HUES48 (cell line): ENCODE data around the gene NEDD4L.

Experiments
- H3K27ac ChIP-seq: one replicate; pipeline ENCODE4 v1.7.0; 2013; ENCODE audit warnings: low read depth, low read length, inconsistent platforms
- H3K27me3 ChIP-seq: 2 replicates; pipeline ENCODE4 v1.6.1; 2013; ENCODE audit warnings: mild to moderate bottlenecking, low read length; ENCODE audit not compliant: control insufficient read depth, insufficient read depth
- H3K36me3 ChIP-seq: 2 replicates; pipeline ENCODE4 v1.6.1; 2013; ENCODE audit warnings: low read length; ENCODE audit not compliant: control insufficient read depth, insufficient read depth
- H3K4me1 ChIP-seq: 2 replicates; pipeline ENCODE4 v1.6.1; 2013; ENCODE audit warnings: mild to moderate bottlenecking, low read length; ENCODE audit not compliant: control insufficient read depth, insufficient read depth
- H3K4me3 ChIP-seq: 2 replicates; pipeline ENCODE4 v1.5.1; 2013; ENCODE audit warnings: mild to moderate bottlenecking, low read depth, low read length
- H3K9ac ChIP-seq: 2 replicates; pipeline ENCODE4 v1.6.1; 2013; ENCODE audit warnings: mild to moderate bottlenecking, low read depth, low read length, moderate library complexity
- H3K9me3 ChIP-seq: 2 replicates; pipeline ENCODE4 v1.6.1; 2013; ENCODE audit warnings: low read length; ENCODE audit not compliant: control insufficient read depth, insufficient read depth

Gene NEDD4L

GRCh38 chr18:58393295-58393694 lies 349.3 kb downstream of the NEDD4L start:
- no peak overlapping the region for H3K4me3 ChIP-seq
- H3K27me3 ChIP-seq = no peaks in the 10 kb centered on the region
- peaks cover 8% of the 10 kb centered on the region for H3K4me1 ChIP-seq
- no peaks in the 10 kb centered on the region for H3K9me3 ChIP-seq
- H3K36me3 ChIP-seq = peaks cover 86% of the 10 kb centered on the region
- H3K27ac ChIP-seq = no peak overlapping the region
- no peak overlapping the region for H3K9ac ChIP-seq

- H3K9me3 ChIP-seq = no peaks in the 10 kb centered on the region
- no peak overlapping the region for H3K9ac ChIP-seq
- H3K4me3 ChIP-seq = no peak overlapping the region
- H3K4me1 ChIP-seq = peaks cover 8% of the 10 kb centered on the region
- H3K36me3 ChIP-seq = peaks cover 78% of the 10 kb centered on the region
- H3K27ac ChIP-seq = no peak overlapping the region
- H3K27me3 ChIP-seq = no peaks in the 10 kb centered on the region
These were observed 350.0 kb downstream of the NEDD4L start for GRCh38 chr18:58394046-58394445.

DNA sequence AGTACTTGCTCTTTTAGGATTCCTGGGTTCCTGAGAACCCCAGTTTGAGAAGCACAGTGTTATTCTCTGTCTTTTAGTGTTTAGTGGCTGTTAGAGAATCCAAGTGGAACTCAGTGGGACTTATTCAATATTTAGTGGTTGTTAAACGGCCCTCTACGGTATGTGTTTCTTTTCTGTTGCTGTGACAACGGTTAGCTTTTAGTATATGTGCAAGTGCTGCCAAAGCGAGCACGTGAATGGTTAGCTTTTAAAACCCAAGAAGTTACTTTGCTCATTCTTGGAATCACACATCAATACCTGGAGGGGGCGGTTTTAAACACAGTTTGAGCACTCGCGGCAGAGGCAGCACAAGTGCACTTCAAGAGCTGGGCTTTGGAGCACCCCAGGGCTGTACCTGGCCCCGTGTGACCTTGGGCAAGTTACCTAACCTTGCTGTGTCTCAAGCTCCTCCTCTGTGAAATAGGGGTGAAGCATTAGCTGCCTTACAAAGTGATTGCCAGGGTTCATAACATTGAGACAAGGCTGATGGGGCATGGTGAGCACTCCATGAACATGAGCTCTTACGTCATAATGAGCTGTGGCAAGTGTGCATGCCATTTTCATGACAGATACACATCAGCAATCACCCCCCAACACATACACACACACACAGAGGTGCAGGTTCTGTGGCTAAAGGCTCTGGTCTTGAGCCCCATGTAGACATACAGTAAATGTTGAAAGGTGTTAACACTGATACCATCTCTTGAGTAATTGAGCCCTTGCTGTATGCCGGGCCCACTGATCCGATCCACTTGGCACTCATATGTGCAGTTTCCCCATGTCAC lies 350.8 kb downstream of the NEDD4L start:
- H3K27me3 ChIP-seq = no peaks in the 10 kb centered on the region
- no peak overlapping the region for H3K4me3 ChIP-seq
- H3K27ac ChIP-seq = no peak overlapping the region
- H3K9me3 ChIP-seq = no peaks in the 10 kb centered on the region
- H3K4me1 ChIP-seq = peaks cover 8% of the 10 kb centered on the region
- peaks cover 73% of the 10 kb centered on the region for H3K36me3 ChIP-seq
- H3K9ac ChIP-seq = no peak overlapping the region

DNA sequence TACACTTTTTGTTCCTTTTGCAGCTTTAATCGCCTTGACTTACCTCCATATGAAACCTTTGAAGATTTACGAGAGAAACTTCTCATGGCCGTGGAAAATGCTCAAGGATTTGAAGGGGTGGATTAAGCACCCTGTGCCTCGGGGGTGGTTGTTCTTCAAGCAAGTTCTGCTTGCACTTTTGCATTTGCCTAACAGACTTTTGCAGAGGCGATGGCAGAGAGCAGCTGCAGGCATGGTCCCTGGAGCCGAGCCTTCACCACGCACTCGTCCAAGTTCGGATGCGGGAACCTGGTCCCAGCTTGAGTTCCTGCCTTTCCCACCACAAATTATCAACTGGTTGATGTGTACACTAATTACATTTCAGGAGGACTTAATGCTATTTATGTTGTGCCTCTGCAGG lies 352.1 kb downstream of the NEDD4L start:
- H3K9ac ChIP-seq = no peak overlapping the region
- H3K4me1 ChIP-seq = peaks cover 8% of the 10 kb centered on the region
- H3K36me3 ChIP-seq = peaks cover 59% of the 10 kb centered on the region
- no peak overlapping the region for H3K27ac ChIP-seq
- no peak overlapping the region for H3K4me3 ChIP-seq
- H3K9me3 ChIP-seq = no peaks in the 10 kb centered on the region
- no peaks in the 10 kb centered on the region for H3K27me3 ChIP-seq

DNA sequence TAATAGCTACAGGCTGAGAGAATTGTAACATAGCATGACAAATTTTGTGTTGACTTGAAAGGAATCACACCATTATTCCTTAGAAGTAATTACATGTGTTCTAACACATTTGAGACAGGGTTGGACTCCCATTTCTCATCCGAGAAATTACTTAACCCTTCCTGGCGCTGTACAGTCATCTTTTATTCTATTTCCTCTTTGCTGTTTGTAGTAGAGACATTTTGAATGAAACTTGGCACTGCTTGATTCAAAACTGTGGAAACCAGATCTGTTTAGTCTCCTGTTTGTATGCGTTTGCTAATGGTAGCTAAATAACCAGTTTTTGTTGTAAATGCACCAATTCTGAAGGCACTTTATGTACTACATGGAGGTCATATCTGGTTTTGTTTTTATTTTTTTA lies 352.9 kb downstream of the NEDD4L start:
- Histone ChIP-seq H3K9ac (no peak overlapping the region), H3K27ac (no peak overlapping the region), H3K27me3 (no peaks in the 10 kb centered on the region), H3K36me3 (peaks cover 52% of the 10 kb centered on the region), H3K4me1 (peaks cover 4% of the 10 kb centered on the region), H3K9me3 (no peaks in the 10 kb centered on the region), H3K4me3 (no peak overlapping the region)

GRCh38 chr18:58397385-58398132 lies 353.5 kb downstream of the NEDD4L start:
- H3K4me1 ChIP-seq = no peaks in the 10 kb centered on the region; the same call in 1 of the 2 replicates
- H3K27me3 ChIP-seq = no peaks in the 10 kb centered on the region
- no peak overlapping the region for H3K27ac ChIP-seq
- H3K4me3 ChIP-seq = no peak overlapping the region
- no peak overlapping the region for H3K9ac ChIP-seq
- peaks cover 47% of the 10 kb centered on the region for H3K36me3 ChIP-seq
- no peaks in the 10 kb centered on the region for H3K9me3 ChIP-seq

- Histone ChIP-seq H3K36me3 (peaks cover 34% of the 10 kb centered on the region), H3K27ac (no peak overlapping the region), H3K4me3 (no peak overlapping the region), H3K9me3 (no peaks in the 10 kb centered on the region), H3K4me1 (no peaks in the 10 kb centered on the region; the same call in 1 of the 2 replicates), H3K27me3 (no peaks in the 10 kb centered on the region), H3K9ac (no peak overlapping the region)
These were observed 354.8 kb downstream of the NEDD4L start for GRCh38 chr18:58398648-58399398.

DNA sequence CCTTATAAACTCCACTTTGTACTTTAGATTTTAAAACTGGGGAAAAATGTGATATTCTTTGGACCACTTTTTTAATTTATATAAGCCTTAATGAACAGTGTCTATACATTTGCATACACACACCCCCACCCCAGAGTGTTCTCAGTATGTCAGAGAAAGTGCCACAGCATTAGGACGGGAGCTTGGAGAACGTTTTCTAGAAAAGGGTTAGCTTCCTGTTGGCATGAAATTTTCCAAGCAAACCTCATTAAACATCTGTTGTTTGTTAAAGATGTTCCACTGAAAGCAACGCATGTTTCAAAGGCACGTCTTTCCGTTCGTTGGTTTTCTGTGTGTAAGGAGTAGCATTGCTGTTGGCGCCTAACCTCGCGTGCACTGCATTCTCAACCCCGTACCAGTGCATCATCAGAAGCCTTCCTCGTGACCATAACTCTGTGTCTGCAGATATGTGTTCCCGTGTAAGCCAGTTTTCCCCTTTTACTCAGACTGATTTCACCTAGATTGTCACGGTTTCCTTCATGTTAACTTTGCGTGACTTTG lies 356.4 kb downstream of the NEDD4L start:
- no peak overlapping the region for H3K4me3 ChIP-seq

GRCh38 chr18:58401191-58401590 lies 357.2 kb downstream of the NEDD4L start:
- H3K27me3 ChIP-seq = no peaks in the 10 kb centered on the region
- no peak overlapping the region for H3K27ac ChIP-seq
- H3K9ac ChIP-seq = no peak overlapping the region
- peaks cover 15% of the 10 kb centered on the region for H3K36me3 ChIP-seq
- H3K4me1 ChIP-seq = no peaks in the 10 kb centered on the region; the same call in 1 of the 2 replicates
- no peaks in the 10 kb centered on the region for H3K9me3 ChIP-seq
- H3K4me3 ChIP-seq = no peak overlapping the region

More for the DNA sequence above, 356.4 kb downstream of the NEDD4L start:
- no peak overlapping the region for H3K27ac ChIP-seq
- H3K9me3 ChIP-seq = no peaks in the 10 kb centered on the region
- no peaks in the 10 kb centered on the region; the same call in 1 of the 2 replicates for H3K4me1 ChIP-seq
- no peak overlapping the region for H3K9ac ChIP-seq
- H3K36me3 ChIP-seq = peaks cover 22% of the 10 kb centered on the region
- H3K27me3 ChIP-seq = no peaks in the 10 kb centered on the region

DNA sequence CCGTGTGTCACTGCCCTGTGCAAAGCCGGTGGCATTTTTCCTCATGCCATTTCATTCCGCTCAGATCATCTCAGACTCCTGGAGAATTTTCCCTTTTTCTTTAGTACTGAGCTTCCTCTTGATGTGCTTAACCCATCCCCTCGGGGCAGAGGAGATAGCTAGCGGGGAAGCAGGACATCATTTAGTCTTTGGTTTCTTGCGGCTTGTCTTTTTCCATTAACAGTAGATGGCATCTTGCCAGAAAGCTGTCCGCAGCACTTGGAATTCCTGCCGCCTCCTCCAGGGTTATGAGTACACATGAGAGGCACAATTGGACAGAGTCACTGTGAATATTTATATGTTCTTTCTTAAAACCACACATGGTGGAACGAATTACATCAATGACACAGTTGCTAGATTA lies 358.2 kb downstream of the NEDD4L start:
- Histone ChIP-seq H3K27ac (no peak overlapping the region), H3K9me3 (no peaks in the 10 kb centered on the region), H3K36me3 (peaks cover 5% of the 10 kb centered on the region; the same call in 1 of the 2 replicates), H3K9ac (no peak overlapping the region), H3K4me1 (no peaks in the 10 kb centered on the region; the same call in 1 of the 2 replicates), H3K4me3 (no peak overlapping the region), H3K27me3 (no peaks in the 10 kb centered on the region)
